Measurements from ENCODE around the gene PNKD. TPM values are rescaled to one million over a fixed set of nuclear protein-coding genes. Genes with fewer than 3 reads are reported as not detected.

PNKD gene
- total RNA-seq, 1 experiment from 2014 or later = 58.1 TPM

DNA sequence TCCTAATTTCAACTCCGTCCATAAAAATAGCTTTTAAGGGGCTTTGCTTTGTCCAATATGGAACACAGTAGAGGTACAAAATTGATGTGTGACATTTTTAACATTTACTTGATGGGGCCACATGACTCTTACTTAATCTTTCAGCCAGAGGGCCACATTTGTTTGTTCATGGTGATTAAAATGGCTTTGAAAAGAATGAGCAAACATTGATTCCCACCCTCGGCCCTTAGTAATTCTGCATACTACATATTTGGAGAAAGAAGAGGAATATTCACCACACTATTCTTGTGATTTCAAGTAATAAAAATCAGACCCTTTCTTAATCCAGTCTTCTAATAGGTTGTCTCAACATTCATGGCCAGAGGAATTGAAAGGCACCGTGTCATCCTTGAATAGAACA lies 35.8 kb upstream of the PNKD start:
- CTCF ChIA-PET = no interaction called here
- H3K9me3 ChIP-seq (ENCODE audit: control insufficient read depth in 1 of 2, insufficient read depth in 1 of 2, low read depth in 1 of 2, low read length in 2 of 2) = no peaks in the 10 kb centered on the region
- intact Hi-C loops (cut with micrococcal nuclease) = no loop called here
- H3K4me3 ChIP-seq (replicated peaks in 1 of 2; ENCODE audit: low read depth in 1 of 2, low read length in 2 of 2) = no peak overlapping the region
- POLR2A ChIA-PET = no interaction called here
- ATAC-seq (no peak), DNase-seq (ENCODE audit: low read depth, low spot score) (no peak)
- H3K36me3 ChIP-seq (ENCODE audit: control insufficient read depth in 1 of 2, insufficient read depth in 2 of 2, low read length in 2 of 2) = peaks cover 57 to 58% of the 10 kb centered on the region in 2 experiments
- H3K27ac ChIP-seq (ENCODE audit: low read depth, low read length) = no peak overlapping the region
- BruUV-seq (replicated peaks) = no TSS peak
- no peaks in the 10 kb centered on the region for H4K20me1 ChIP-seq (ENCODE audit: insufficient read depth)
- RAD21 ChIA-PET (ENCODE audit: low non-redundant PET in 1 of 2, low total read pairs in 2 of 2, uncharacterized antibody in 2 of 2, unreplicated experiment in 2 of 2) = no interaction called here
- no peaks in the 10 kb centered on the region for H3K9me2 ChIP-seq (ENCODE audit: insufficient read depth)
- H3K79me2 ChIP-seq (ENCODE audit: insufficient read depth, low read length) = peaks cover 25% of the 10 kb centered on the region
- H2AFZ ChIP-seq (ENCODE audit: low read depth, low read length, poor library complexity, severe bottlenecking) = no peak overlapping the region
- H3K9ac ChIP-seq (ENCODE audit: low read length) = no peak overlapping the region
- peaks cover 16% of the 10 kb centered on the region in 2 experiments for H3K4me1 ChIP-seq (ENCODE audit: control insufficient read depth in 1 of 2, insufficient read depth in 2 of 2, low read length in 2 of 2)
- no peaks in the 10 kb centered on the region for H3K27me3 ChIP-seq (ENCODE audit: insufficient read depth, low read length)
- no peak for TF ChIP-seq TCF7L2 (IDR thresholded peaks at IDR 0.05; ENCODE audit: borderline replicate concordance, extremely low read depth, insufficient read depth, insufficient read length)
- TF ChIP-seq ATF3 (IDR thresholded peaks at IDR 0.05) = no peak
- no peak for TF ChIP-seq ZNF274 (IDR thresholded peaks at IDR 0.05; ENCODE audit: low read depth, low read length)
- no peak for TF ChIP-seq RAD21 (IDR thresholded peaks at IDR 0.05; ENCODE audit: low read depth)
- no peak for TF ChIP-seq CEBPB (IDR thresholded peaks at IDR 0.05; ENCODE audit: low read depth)
- no peak for TF ChIP-seq POLR2A (IDR thresholded peaks at IDR 0.05; ENCODE audit: borderline replicate concordance, extremely low read depth, insufficient read depth, insufficient read length)
- no peak for TF ChIP-seq SIN3A (IDR thresholded peaks at IDR 0.05; ENCODE audit: low read depth)
- TF ChIP-seq CBX3 (IDR thresholded peaks at IDR 0.05; ENCODE audit: low read depth) = no peak
- TF ChIP-seq ZBTB33 (IDR thresholded peaks at IDR 0.05; ENCODE audit: extremely low read depth, insufficient replicate concordance, low read length) = no peak
- no peak overlapping the region for H3K4me2 ChIP-seq (ENCODE audit: low read length)
